OCI-LY1 (cell line): ENCODE measurements around the gene ACER3.
"Not testable (repeated sequence)": the region's sequence is repeated elsewhere in the genome, so short reads cannot be mapped to it uniquely, and the experiment has no call there.

Source experiments
- H2AFZ ChIP-seq: fragments of 200-600 bp; sonication (generic), shearing (Covaris generic); 2 replicates; pipeline ENCODE4 v1.6.0; 2014; ENCODE audit warnings: antibody characterized with exemption, mild to moderate bottlenecking, low read length
- H3F3A ChIP-seq: fragments of 200-600 bp; sonication (generic), shearing (Covaris generic); 2 replicates; pipeline ENCODE4 v1.6.0; 2014; ENCODE audit warnings: mild to moderate bottlenecking, antibody characterized with exemption, low read length, moderate library complexity; ENCODE audit not compliant: insufficient read depth
- H3K27ac ChIP-seq: fragments of 200-600 bp; sonication (generic); 2 replicates; pipeline ENCODE4 v1.5.1; 2014; ENCODE audit warnings: low read length, mixed run types, mild to moderate bottlenecking, low read depth; ENCODE audit not compliant: poor library complexity, severe bottlenecking
- H3K27me3 ChIP-seq: fragments of 200-600 bp; sonication (generic); 2 replicates; pipeline ENCODE4 v1.6.0; 2014; ENCODE audit warnings: antibody characterized with exemption, mild to moderate bottlenecking, low read length, moderate library complexity; ENCODE audit not compliant: insufficient read depth
- H3K36me3 ChIP-seq: fragments of 200-600 bp; sonication (generic); 2 replicates; pipeline ENCODE4 v1.6.1; 2014; ENCODE audit warnings: mild to moderate bottlenecking, antibody characterized with exemption, low read length, moderate library complexity, mixed read lengths; ENCODE audit not compliant: insufficient read depth
- H3K4me1 ChIP-seq: fragments of 200-600 bp; sonication (generic); 2 replicates; pipeline ENCODE4 v1.5.1; 2014; ENCODE audit warnings: mild to moderate bottlenecking, low read length, moderate library complexity; ENCODE audit not compliant: insufficient read depth, severe bottlenecking
- H3K4me2 ChIP-seq: fragments of 200-600 bp; sonication (generic), shearing (Covaris generic); 2 replicates; pipeline ENCODE4 v1.6.1; 2014; ENCODE audit warnings: low read length
- H3K4me3 ChIP-seq: fragments of 200-600 bp; sonication (generic); 2 replicates; pipeline ENCODE4 v1.5.1; 2014; ENCODE audit warnings: low read length, low read depth, mild to moderate bottlenecking, mixed read lengths; ENCODE audit not compliant: poor library complexity, severe bottlenecking
- H3K79me2 ChIP-seq: fragments of 200-600 bp; shearing (Covaris generic); 2 replicates; pipeline ENCODE4 v1.6.1; 2016; ENCODE audit warnings: mixed run types, low read length, mixed read lengths; ENCODE audit not compliant: insufficient read depth
- H3K9ac ChIP-seq: fragments of 200-600 bp; sonication (generic), shearing (Covaris generic); 2 replicates; pipeline ENCODE4 v1.6.1; 2014; ENCODE audit warnings: mild to moderate bottlenecking, low read length, mixed read lengths
- H3K9me2 ChIP-seq: fragments of 200-600 bp; sonication (generic), shearing (Covaris generic); 2 replicates; pipeline ENCODE4 v1.6.1; 2014; ENCODE audit warnings: low read depth, mild to moderate bottlenecking, low read length, mixed read lengths
- H3K9me3 ChIP-seq: fragments of 200-600 bp; shearing (Covaris generic); 2 replicates; pipeline ENCODE4 v1.6.1; 2014; ENCODE audit warnings: low read length, mixed read lengths
- H4K20me1 ChIP-seq: fragments of 200-600 bp; sonication (generic), shearing (Covaris generic); 2 replicates; pipeline ENCODE4 v1.6.0; 2016; ENCODE audit warnings: mild to moderate bottlenecking, low read length; ENCODE audit not compliant: insufficient read depth
- EZH2 ChIP-seq: fragments of 200-600 bp; sonication (generic), shearing (Covaris generic); IDR thresholded peaks from 2 replicates; pipeline ENCODE4 v1.8.0; 2017; ENCODE audit warnings: borderline replicate concordance, mixed run types, mild to moderate bottlenecking, antibody characterized with exemption, low read length, moderate library complexity, mixed read lengths
- TF ChIP-seq, protein P1 (sequence below): fragments of 200-600 bp; sonication (generic), shearing (Covaris generic); IDR thresholded peaks from 2 replicates; pipeline ENCODE4 v1.5.1; 2017; ENCODE audit warnings: mild to moderate bottlenecking, antibody characterized with exemption, low read length, moderate library complexity, mixed read lengths

ACER3 gene

DNA sequence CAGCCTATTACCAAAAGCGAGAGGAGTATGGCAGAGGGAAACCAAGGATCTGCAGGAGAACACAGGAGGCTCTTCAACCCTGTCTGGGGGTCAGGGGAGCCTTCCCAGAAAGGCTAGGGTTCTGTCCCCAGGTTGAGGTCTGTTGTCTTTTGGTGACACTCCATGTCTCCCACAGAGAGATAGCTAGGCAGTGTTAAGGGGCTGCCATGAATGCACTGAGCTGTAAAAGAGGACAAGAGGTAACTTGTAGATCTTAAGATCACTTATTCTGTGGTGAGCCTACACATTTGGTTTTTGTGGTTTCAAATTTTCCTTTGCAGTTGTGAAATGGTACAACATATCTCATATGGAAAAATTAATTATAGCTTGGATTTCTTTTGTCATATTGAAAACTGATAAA lies 6.0 kb upstream of the ACER3 start:
- H4K20me1 ChIP-seq: no peaks in the 10 kb centered on the region
- no peaks in the 10 kb centered on the region for H3K27me3 ChIP-seq
- no peak overlapping the region for H3K4me3 ChIP-seq
- no peaks in the 10 kb centered on the region for H3K9me3 ChIP-seq
- H2AFZ ChIP-seq: no peak overlapping the region
- TF ChIP-seq, protein P1, sequence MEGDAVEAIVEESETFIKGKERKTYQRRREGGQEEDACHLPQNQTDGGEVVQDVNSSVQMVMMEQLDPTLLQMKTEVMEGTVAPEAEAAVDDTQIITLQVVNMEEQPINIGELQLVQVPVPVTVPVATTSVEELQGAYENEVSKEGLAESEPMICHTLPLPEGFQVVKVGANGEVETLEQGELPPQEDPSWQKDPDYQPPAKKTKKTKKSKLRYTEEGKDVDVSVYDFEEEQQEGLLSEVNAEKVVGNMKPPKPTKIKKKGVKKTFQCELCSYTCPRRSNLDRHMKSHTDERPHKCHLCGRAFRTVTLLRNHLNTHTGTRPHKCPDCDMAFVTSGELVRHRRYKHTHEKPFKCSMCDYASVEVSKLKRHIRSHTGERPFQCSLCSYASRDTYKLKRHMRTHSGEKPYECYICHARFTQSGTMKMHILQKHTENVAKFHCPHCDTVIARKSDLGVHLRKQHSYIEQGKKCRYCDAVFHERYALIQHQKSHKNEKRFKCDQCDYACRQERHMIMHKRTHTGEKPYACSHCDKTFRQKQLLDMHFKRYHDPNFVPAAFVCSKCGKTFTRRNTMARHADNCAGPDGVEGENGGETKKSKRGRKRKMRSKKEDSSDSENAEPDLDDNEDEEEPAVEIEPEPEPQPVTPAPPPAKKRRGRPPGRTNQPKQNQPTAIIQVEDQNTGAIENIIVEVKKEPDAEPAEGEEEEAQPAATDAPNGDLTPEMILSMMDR: no peak
- TF ChIP-seq EZH2: no peak
- H3K9ac ChIP-seq: no peak overlapping the region
- no peaks in the 10 kb centered on the region for H3F3A ChIP-seq
- no peak overlapping the region for H3K4me2 ChIP-seq
- no peaks in the 10 kb centered on the region for H3K79me2 ChIP-seq
- H3K36me3 ChIP-seq: no peaks in the 10 kb centered on the region
- H3K4me1 ChIP-seq: no peaks in the 10 kb centered on the region
- no peak overlapping the region for H3K27ac ChIP-seq
- no peaks in the 10 kb centered on the region for H3K9me2 ChIP-seq

DNA sequence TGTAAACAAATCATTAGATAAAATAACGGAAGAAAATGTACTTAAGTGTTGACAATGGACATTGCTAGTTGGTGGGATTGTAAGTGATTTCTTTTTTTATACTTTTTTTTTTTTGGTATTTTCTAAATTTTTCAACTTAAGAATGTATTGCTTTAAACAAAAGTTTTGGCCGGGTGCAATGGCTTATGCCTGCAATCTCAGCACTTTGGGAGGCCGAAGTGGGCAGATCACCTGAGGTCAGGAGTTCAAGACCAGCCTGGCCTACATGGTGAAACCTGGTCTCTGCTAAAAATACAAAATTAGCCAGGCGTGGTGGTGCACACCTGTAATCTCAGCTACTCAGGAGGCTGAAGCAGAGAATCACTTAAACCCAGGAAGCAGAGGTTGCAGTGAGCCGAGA lies 5.0 kb upstream of the ACER3 start:
- H3K4me3 ChIP-seq, H3K27ac ChIP-seq, H3K9me3 ChIP-seq, H4K20me1 ChIP-seq, H3K4me2 ChIP-seq, H3K79me2 ChIP-seq, H3K36me3 ChIP-seq, H3K4me1 ChIP-seq, H3F3A ChIP-seq, H3K27me3 ChIP-seq, H3K9ac ChIP-seq, H2AFZ ChIP-seq, H3K9me2 ChIP-seq: not testable (repeated sequence)

DNA sequence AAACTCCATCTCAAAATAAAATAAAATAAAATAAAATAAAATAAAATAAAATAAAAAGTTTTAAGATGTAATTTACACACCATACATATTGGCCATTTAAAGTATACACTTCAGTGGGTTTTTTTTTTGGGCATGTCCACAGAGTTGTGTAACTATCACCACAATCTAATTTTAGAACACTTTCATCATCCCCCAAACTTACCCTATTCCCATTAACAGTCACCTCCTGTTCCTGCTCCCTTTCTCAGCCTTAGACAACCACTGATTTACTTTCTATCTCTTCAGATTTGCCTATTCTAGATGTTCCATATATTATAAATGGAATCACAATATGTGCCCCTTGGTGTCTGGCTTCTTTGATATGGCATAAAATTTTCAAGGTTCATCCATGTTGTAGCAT lies 4.6 kb upstream of the ACER3 start:
- TF ChIP-seq EZH2: no peak
- TF ChIP-seq, protein P1: no peak
- H3K4me2 ChIP-seq: no peak overlapping the region

DNA sequence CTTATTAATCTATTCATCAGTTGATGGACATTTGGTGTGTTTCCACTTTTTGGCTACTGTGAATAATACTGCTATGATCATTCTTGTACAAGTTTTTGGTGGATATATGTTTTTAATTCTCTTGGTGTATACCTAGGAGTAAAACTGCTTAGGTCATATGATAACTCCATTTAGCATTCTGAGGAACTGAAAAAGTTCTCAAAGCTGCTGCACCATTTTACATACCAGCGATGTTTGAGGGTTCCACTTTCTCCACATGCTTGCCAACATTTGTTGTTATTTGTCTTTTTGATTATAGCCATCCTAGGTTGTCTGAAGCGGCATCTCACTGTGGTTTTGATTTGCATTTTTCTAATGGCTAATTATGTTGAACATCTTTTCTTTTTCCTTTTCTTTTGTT lies 4.1 kb upstream of the ACER3 start:
- no peaks in the 10 kb centered on the region for H3K79me2 ChIP-seq
- no peak overlapping the region for H3K9ac ChIP-seq
- H3K4me3 ChIP-seq: no peak overlapping the region
- H3K27me3 ChIP-seq: no peaks in the 10 kb centered on the region
- no peak overlapping the region for H2AFZ ChIP-seq
- H3K4me1 ChIP-seq: peaks cover 11% of the 10 kb centered on the region
- H3K27ac ChIP-seq: no peak overlapping the region
- H4K20me1 ChIP-seq: no peaks in the 10 kb centered on the region
- no peaks in the 10 kb centered on the region for H3K9me2 ChIP-seq
- H3K36me3 ChIP-seq: no peaks in the 10 kb centered on the region
- H3K4me2 ChIP-seq: no peak overlapping the region
- H3K9me3 ChIP-seq: no peaks in the 10 kb centered on the region
- H3F3A ChIP-seq: no peaks in the 10 kb centered on the region
- TF ChIP-seq, protein P1: no peak
- TF ChIP-seq EZH2: no peak

More for the DNA sequence above, 4.6 kb upstream of the ACER3 start:
- H3K27ac ChIP-seq: no peak overlapping the region
- H2AFZ ChIP-seq: no peak overlapping the region
- H3K9ac ChIP-seq: no peak overlapping the region
- no peaks in the 10 kb centered on the region for H3K36me3 ChIP-seq
- peaks cover 7% of the 10 kb centered on the region for H3K4me1 ChIP-seq
- H3K9me3 ChIP-seq: no peaks in the 10 kb centered on the region
- no peak overlapping the region for H3K4me3 ChIP-seq
- H4K20me1 ChIP-seq: no peaks in the 10 kb centered on the region
- H3K27me3 ChIP-seq: no peaks in the 10 kb centered on the region
- H3K79me2 ChIP-seq: no peaks in the 10 kb centered on the region
- H3K9me2 ChIP-seq: no peaks in the 10 kb centered on the region
- H3F3A ChIP-seq: no peaks in the 10 kb centered on the region
